Natural killer cell (primary cell): ENCODE data around the gene DTNBP1. TPM values are rescaled to one million over a fixed set of nuclear protein-coding genes. Genes with fewer than 3 reads are reported as not detected.

Experiments
- ATAC-seq, 3 donors: fragments of 150-1000 bp in 2 of 3; fragments of 200-7000 bp in 1 of 3; cut with Tn5 transposase; 1 replicate in 1 of 3; 2 replicates in 2 of 3; pipeline ENCODE4 v1.10.0; 2021; ENCODE audit warnings: mild to moderate bottlenecking in 2 of 3, moderate library complexity in 2 of 3
- DNase-seq, 2 donors: peaks; one replicate each; pipeline versions ENCODE4 v3.0.0 to v3.0.0-alpha.2; 2013 to 2021; ENCODE audit warnings: mixed read lengths in 1 of 2
- H3K27ac ChIP-seq: one replicate; pipeline ENCODE4 v1.5.1; 2013; ENCODE audit warnings: mild to moderate bottlenecking, low read length
- H3K27me3 ChIP-seq: one replicate; pipeline ENCODE4 v1.6.1; 2013; ENCODE audit warnings: low read length; ENCODE audit not compliant: control insufficient read depth, insufficient read depth
- H3K36me3 ChIP-seq: one replicate; pipeline ENCODE4 v1.6.1; 2013; ENCODE audit warnings: low read length; ENCODE audit not compliant: control insufficient read depth, insufficient read depth
- H3K4me1 ChIP-seq: one replicate; pipeline ENCODE4 v1.6.1; 2013; ENCODE audit warnings: low read length; ENCODE audit not compliant: control insufficient read depth, insufficient read depth
- H3K4me3 ChIP-seq: one replicate; pipeline ENCODE4 v1.5.1; 2013; ENCODE audit warnings: low read length
- H3K9me3 ChIP-seq: one replicate; pipeline ENCODE4 v1.6.1; 2013; ENCODE audit warnings: low read length; ENCODE audit not compliant: control insufficient read depth, insufficient read depth
- H3K27ac Mint-ChIP-seq, 2 donors: one replicate each; pipeline ENCODE4 v1.8.0; 2022; ENCODE audit warnings: mild to moderate bottlenecking in 2 of 2, mixed read lengths in 2 of 2, moderate library complexity in 1 of 2
- H3K27me3 Mint-ChIP-seq, 2 donors: one replicate each; pipeline ENCODE4 v1.8.0; 2022; ENCODE audit warnings: low read depth in 2 of 2, mixed read lengths in 2 of 2
- H3K36me3 Mint-ChIP-seq: one replicate; pipeline ENCODE4 v1.8.0; 2022; ENCODE audit warnings: mixed read lengths
- H3K4me1 Mint-ChIP-seq, 2 donors: one replicate each; pipeline ENCODE4 v1.8.0; 2022; ENCODE audit warnings: mixed read lengths in 2 of 2
- H3K4me3 Mint-ChIP-seq: one replicate; pipeline ENCODE4 v1.8.0; 2022; ENCODE audit warnings: mild to moderate bottlenecking, moderate library complexity, mixed read lengths
- H3K9me3 Mint-ChIP-seq, 2 donors: one replicate each; pipeline ENCODE4 v1.8.0; 2022; ENCODE audit warnings: mixed read lengths in 2 of 2
- CTCF ChIP-seq: fragments of 200-600 bp; IDR thresholded peaks from one replicate; pipeline ENCODE4 v1.8.0; 2022; ENCODE audit warnings: antibody characterized with exemption
- WGBS: methylation state at CpG from one replicate; pipeline ENCODE4 v1.1.7; 2013; ENCODE audit warnings: missing lambda C conversion rate; ENCODE audit not compliant: insufficient coverage; 5-methylcytosine and 5-hydroxymethylcytosine counted together
- intact Hi-C: fragments of 100-400 bp; cut with micrococcal nuclease; formaldehyde crosslinking; loops from one replicate; pipeline ENCODE4 v1.14.2; 2022
- total RNA-seq, 4 donors: library from RNA; stranded (reverse); fragments of 120-200 nt in 1 of 4; gene quantifications; one replicate each; pipeline versions ENCODE4 v1.2.3 to v1.2.4, GENCODE V29; 2013 to 2022

DTNBP1 gene
- total RNA-seq, 3 donors from 2014 or later (not counting 1 experiment from before 2014, with no cell fraction given): 31.6 to 42.2 (median 38.4) TPM

GRCh38 chr6:15593798-15594197 lies 69.0 kb downstream of the DTNBP1 start:
- Histone ChIP-seq H3K27ac (no peak overlapping the region), H3K36me3 (no peaks in the 10 kb centered on the region), H3K9me3 (no peaks in the 10 kb centered on the region), H3K4me1 (peaks cover 10% of the 10 kb centered on the region), H3K27me3 (no peaks in the 10 kb centered on the region), H3K4me3 (no peak overlapping the region)
- ATAC-seq (no peak), DNase-seq (no peak)
- no peaks in the 10 kb centered on the region for H3K36me3 Mint-ChIP-seq
- H3K27ac Mint-ChIP-seq: no peak overlapping the region
- intact Hi-C loops: loop anchor here (5.0 kb wide), 1 partner anchor 34 kb away; no protein-coding TSS in a partner anchor
- 100% methylated on average over 2 of the region's 2 CpGs for WGBS
- no peak overlapping the region for H3K4me3 Mint-ChIP-seq
- no peaks in the 10 kb centered on the region for H3K9me3 Mint-ChIP-seq
- no peaks in the 10 kb centered on the region for H3K27me3 Mint-ChIP-seq
- no peak for TF ChIP-seq CTCF
- peaks cover 56 to 66% of the 10 kb centered on the region in 2 donors for H3K4me1 Mint-ChIP-seq

DNA sequence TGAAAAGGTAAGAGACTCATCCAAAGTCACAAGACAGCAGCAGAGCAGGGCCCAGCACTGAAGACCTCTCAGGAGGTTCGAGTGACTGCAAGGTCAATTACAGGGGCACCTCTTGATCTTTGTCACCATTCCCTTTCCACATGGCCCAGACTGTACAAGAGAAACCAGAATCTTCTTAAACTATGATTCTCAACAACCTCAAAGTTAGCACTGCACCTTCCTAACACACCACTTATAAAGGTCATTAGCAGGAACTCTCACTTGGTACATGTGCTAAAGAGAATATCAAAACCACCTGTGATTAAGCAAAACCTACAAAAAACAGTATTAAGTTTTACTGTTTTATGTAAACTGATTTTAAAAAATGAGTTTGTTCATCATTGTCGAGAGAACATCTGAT lies 70.2 kb downstream of the DTNBP1 start:
- WGBS: 29% methylated on average over 1 of the region's 2 CpGs
- ATAC-seq (peak; percentile 67 to 88 (median 80)), DNase-seq (no peak)
- Histone ChIP-seq H3K9me3 (no peaks in the 10 kb centered on the region), H3K36me3 (no peaks in the 10 kb centered on the region), H3K27ac (no peak overlapping the region), H3K27me3 (no peaks in the 10 kb centered on the region), H3K4me1 (peaks cover 10% of the 10 kb centered on the region), H3K4me3 (no peak overlapping the region)
- H3K4me1 Mint-ChIP-seq: peaks cover 59 to 72% of the 10 kb centered on the region in 2 donors
- no peaks in the 10 kb centered on the region for H3K36me3 Mint-ChIP-seq
- peak overlapping the region; percentile 21 to 64 for H3K27ac Mint-ChIP-seq
- TF ChIP-seq CTCF: no peak
- intact Hi-C loops: loop anchor here (5.0 kb wide), 1 partner anchor 35 kb away; no protein-coding TSS in a partner anchor
- H3K9me3 Mint-ChIP-seq: no peaks in the 10 kb centered on the region
- no peaks in the 10 kb centered on the region for H3K27me3 Mint-ChIP-seq
- peak overlapping the region; percentile 38 for H3K4me3 Mint-ChIP-seq

DNA sequence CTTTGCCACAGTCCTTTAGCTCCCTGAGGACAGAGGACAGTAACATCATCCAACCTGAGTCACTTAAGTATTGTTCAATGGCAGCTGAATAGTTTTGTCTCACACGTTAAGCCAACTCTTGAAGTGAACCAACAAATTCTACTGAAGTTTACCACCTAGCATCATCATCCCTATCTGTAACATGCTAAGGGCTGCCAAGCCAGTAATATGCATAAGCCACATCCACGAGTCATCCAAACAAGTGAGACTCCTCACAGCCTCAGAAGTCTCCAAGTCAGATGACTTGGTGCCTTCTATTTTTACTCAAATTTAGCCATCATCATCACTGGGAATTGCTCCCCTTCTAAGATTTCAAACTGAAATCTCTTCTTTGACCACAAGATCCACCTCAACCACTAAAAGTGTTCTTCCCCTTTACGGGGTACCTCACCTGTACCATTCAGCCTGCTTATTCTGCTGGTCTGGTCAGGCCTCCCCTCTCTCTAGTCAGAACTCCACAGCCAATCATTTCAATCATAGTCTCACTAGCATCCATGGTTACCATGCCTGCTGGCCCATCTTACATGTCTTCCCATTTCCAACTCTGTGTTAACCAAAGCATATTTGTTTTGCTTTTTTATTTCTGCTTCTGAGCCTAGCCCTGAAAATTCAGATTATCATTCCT lies 73.7 kb downstream of the DTNBP1 start:
- Histone ChIP-seq H3K27me3 (no peaks in the 10 kb centered on the region), H3K4me1 (peaks cover 7% of the 10 kb centered on the region), H3K9me3 (no peaks in the 10 kb centered on the region), H3K27ac (no peak overlapping the region), H3K4me3 (no peak overlapping the region), H3K36me3 (no peaks in the 10 kb centered on the region)
- TF ChIP-seq CTCF: no peak
- DNase-seq (no peak), ATAC-seq (peak in 2 of 3 donors; percentile 57 to 69)
- H3K9me3 Mint-ChIP-seq: no peaks in the 10 kb centered on the region
- intact Hi-C loops: no loop called here
- peaks cover 44 to 60% of the 10 kb centered on the region in 2 donors for H3K4me1 Mint-ChIP-seq
- no peak overlapping the region for H3K4me3 Mint-ChIP-seq
- 61% methylated on average over 3 of the region's 3 CpGs for WGBS
- no peaks in the 10 kb centered on the region for H3K27me3 Mint-ChIP-seq
- H3K36me3 Mint-ChIP-seq: no peaks in the 10 kb centered on the region
- peak overlapping the region in 1 of 2 donors; percentile 0 for H3K27ac Mint-ChIP-seq

- no peak for DNase-seq
- no peak for TF ChIP-seq CTCF
- Histone ChIP-seq H3K9me3 (no peaks in the 10 kb centered on the region), H3K4me1 (peaks cover 4% of the 10 kb centered on the region), H3K4me3 (no peak overlapping the region), H3K36me3 (no peaks in the 10 kb centered on the region), H3K27me3 (no peaks in the 10 kb centered on the region), H3K27ac (no peak overlapping the region)
- no peak for ATAC-seq
- intact Hi-C loops: no loop called here
- no peaks in the 10 kb centered on the region for H3K9me3 Mint-ChIP-seq
- peak overlapping the region in 1 of 2 donors; percentile 5 for H3K27ac Mint-ChIP-seq
- no peak overlapping the region for H3K4me3 Mint-ChIP-seq
- peaks cover 40 to 42% of the 10 kb centered on the region in 2 donors for H3K4me1 Mint-ChIP-seq
- no peaks in the 10 kb centered on the region for H3K36me3 Mint-ChIP-seq
- H3K27me3 Mint-ChIP-seq: no peaks in the 10 kb centered on the region
Observed at GRCh38 chr6:15586503-15586902, 76.3 kb downstream of the DTNBP1 start.
